ENCODE measurements around the gene HAPSTR1. TPM values are rescaled to one million over a fixed set of nuclear protein-coding genes. Genes with fewer than 3 reads are reported as not detected.
A peak's percentile ranks its signal among the peaks of the same experiment; 100 is the strongest.
"Not testable (repeated sequence)": the region's sequence is repeated elsewhere in the genome, so short reads cannot be mapped to it uniquely, and the experiment has no call there.

The HAPSTR1 gene
- total RNA-seq, 1 experiment from 2014 or later, result 82.8 TPM

- TF ChIP-seq CTCF (conservative IDR thresholded peaks at IDR 0.05) (no peak), EZH2 (IDR thresholded peaks at IDR 0.05; ENCODE audit: low read depth) (no peak)
- H4K20me1 ChIP-seq (ENCODE audit: insufficient read depth), result no peaks in the 10 kb centered on the region
- intact Hi-C loops (cut with micrococcal nuclease; ENCODE audit: unreplicated experiment), result no loop called here
- no peak overlapping the region for H3K4me3 ChIP-seq
- POLR2A ChIA-PET (ENCODE audit: unreplicated experiment), result no interaction called here
- H3K9me3 ChIP-seq (ENCODE audit: insufficient read depth, low read depth), result no peaks in the 10 kb centered on the region
- CTCF ChIA-PET, result no interaction called here
- BruUV-seq (replicated peaks), result no TSS peak
- H3K36me3 ChIP-seq (ENCODE audit: low read depth), result no peaks in the 10 kb centered on the region
- peaks cover 11% of the 10 kb centered on the region for H3F3A ChIP-seq (ENCODE audit: insufficient read depth, low read depth)
- H3K27me3 ChIP-seq (ENCODE audit: insufficient read depth, low read depth), result no peaks in the 10 kb centered on the region
- DNase-seq, result no peak
- peaks cover 12% of the 10 kb centered on the region for H3K4me1 ChIP-seq (replicated peaks; ENCODE audit: insufficient read depth)
- no peak overlapping the region for H3K4me2 ChIP-seq
- H2AFZ ChIP-seq, result no peak overlapping the region
- H3K79me2 ChIP-seq (ENCODE audit: low read depth), result no peaks in the 10 kb centered on the region
- H3K27ac ChIP-seq, result no peak overlapping the region
- H3K9me2 ChIP-seq (ENCODE audit: insufficient read depth), result no peaks in the 10 kb centered on the region
These were observed 48.3 kb upstream of the HAPSTR1 start for GRCh38 chr16:9042964-9043680.

- peaks cover 14% of the 10 kb centered on the region for H3F3A ChIP-seq (ENCODE audit: insufficient read depth, low read depth)
- DNase-seq; CTCF ChIA-PET; H3K79me2 ChIP-seq (ENCODE audit: low read depth); BruUV-seq (replicated peaks); H3K27me3 ChIP-seq (ENCODE audit: insufficient read depth, low read depth); H3K9me2 ChIP-seq (ENCODE audit: insufficient read depth); H2AFZ ChIP-seq; H3K4me3 ChIP-seq; H3K27ac ChIP-seq; H3K36me3 ChIP-seq (ENCODE audit: low read depth); H3K4me2 ChIP-seq; H4K20me1 ChIP-seq (ENCODE audit: insufficient read depth); H3K9me3 ChIP-seq (ENCODE audit: insufficient read depth, low read depth); POLR2A ChIA-PET (ENCODE audit: unreplicated experiment): not testable (repeated sequence)
- intact Hi-C loops (cut with micrococcal nuclease; ENCODE audit: unreplicated experiment), result loop anchor here (5.0 kb wide), 1 partner anchor 47 kb away; the partner anchor contains the start of gene HAPSTR1
- H3K4me1 ChIP-seq (replicated peaks; ENCODE audit: insufficient read depth), result peaks cover 17% of the 10 kb centered on the region
These were observed 45.9 kb upstream of the HAPSTR1 start for GRCh38 chr16:9045562-9045961.

GRCh38 chr16:9046667-9047055 is 44.8 kb upstream of the HAPSTR1 start:
- no TSS peak for BruUV-seq (replicated peaks)
- POLR2A ChIA-PET (ENCODE audit: unreplicated experiment), result no interaction called here

More at GRCh38 chr16:9046667-9047055, 44.8 kb upstream of the HAPSTR1 start:
- Histone ChIP-seq H2AFZ (no peak overlapping the region), H4K20me1 (ENCODE audit: insufficient read depth) (no peaks in the 10 kb centered on the region), H3F3A (ENCODE audit: insufficient read depth, low read depth) (peaks cover 14% of the 10 kb centered on the region), H3K9me3 (ENCODE audit: insufficient read depth, low read depth) (no peaks in the 10 kb centered on the region), H3K4me3 (no peak overlapping the region), H3K4me1 (replicated peaks; ENCODE audit: insufficient read depth) (peaks cover 17% of the 10 kb centered on the region), H3K27ac (peak overlapping the region; percentile 83), H3K9me2 (ENCODE audit: insufficient read depth) (no peaks in the 10 kb centered on the region), H3K36me3 (ENCODE audit: low read depth) (no peaks in the 10 kb centered on the region), H3K27me3 (ENCODE audit: insufficient read depth, low read depth) (no peaks in the 10 kb centered on the region), H3K4me2 (no peak overlapping the region), H3K79me2 (ENCODE audit: low read depth) (no peaks in the 10 kb centered on the region)
- no peak for DNase-seq
- intact Hi-C loops (cut with micrococcal nuclease; ENCODE audit: unreplicated experiment), result loop anchor here (5.0 kb wide), 1 partner anchor 46 kb away; the partner anchor contains the start of gene HAPSTR1
- TF ChIP-seq EZH2 (IDR thresholded peaks at IDR 0.05; ENCODE audit: low read depth) (no peak), CTCF (conservative IDR thresholded peaks at IDR 0.05) (no peak)
- CTCF ChIA-PET, result interaction anchor here (0.6 kb wide), 2 partner anchors 44 to 260 kb away, joined by 3 to 8 read pairs; no protein-coding TSS in a partner anchor

Data from PC-9 (cell line).